Effector memory CD4-positive, alpha-beta T cell (primary cell): ENCODE results near the gene ARHGAP26.

Experiments used
- DNase-seq, 3 donors: peaks; one replicate each; pipeline ENCODE4 v3.0.0-alpha.2; 2020
- H3K27ac ChIP-seq: 2 replicates; pipeline ENCODE4 v1.7.0; 2013; ENCODE audit warnings: mild to moderate bottlenecking, low read length, moderate library complexity; ENCODE audit not compliant: insufficient read depth, poor library complexity, severe bottlenecking
- H3K27me3 ChIP-seq: replicated peaks from 2 replicates; pipeline ENCODE4 v1.7.0; 2013; ENCODE audit warnings: mild to moderate bottlenecking, low read length; ENCODE audit not compliant: insufficient read depth, control insufficient read depth, poor library complexity, severe bottlenecking
- H3K36me3 ChIP-seq: 2 replicates; pipeline ENCODE4 v1.7.0; 2013; ENCODE audit warnings: mild to moderate bottlenecking, low read length, moderate library complexity; ENCODE audit not compliant: control insufficient read depth, insufficient read depth
- H3K4me1 ChIP-seq: 2 replicates; pipeline ENCODE4 v1.7.0; 2013; ENCODE audit warnings: low read length, mild to moderate bottlenecking; ENCODE audit not compliant: control insufficient read depth, insufficient read depth, poor library complexity, severe bottlenecking
- H3K4me3 ChIP-seq: 2 replicates; pipeline ENCODE4 v1.7.0; 2013; ENCODE audit warnings: low read length, low read depth, mild to moderate bottlenecking; ENCODE audit not compliant: insufficient read depth, poor library complexity, severe bottlenecking
- H3K9me3 ChIP-seq: 2 replicates; pipeline ENCODE4 v1.7.0; 2013; ENCODE audit warnings: mild to moderate bottlenecking, low read length, moderate library complexity; ENCODE audit not compliant: control insufficient read depth

ARHGAP26 gene

DNA sequence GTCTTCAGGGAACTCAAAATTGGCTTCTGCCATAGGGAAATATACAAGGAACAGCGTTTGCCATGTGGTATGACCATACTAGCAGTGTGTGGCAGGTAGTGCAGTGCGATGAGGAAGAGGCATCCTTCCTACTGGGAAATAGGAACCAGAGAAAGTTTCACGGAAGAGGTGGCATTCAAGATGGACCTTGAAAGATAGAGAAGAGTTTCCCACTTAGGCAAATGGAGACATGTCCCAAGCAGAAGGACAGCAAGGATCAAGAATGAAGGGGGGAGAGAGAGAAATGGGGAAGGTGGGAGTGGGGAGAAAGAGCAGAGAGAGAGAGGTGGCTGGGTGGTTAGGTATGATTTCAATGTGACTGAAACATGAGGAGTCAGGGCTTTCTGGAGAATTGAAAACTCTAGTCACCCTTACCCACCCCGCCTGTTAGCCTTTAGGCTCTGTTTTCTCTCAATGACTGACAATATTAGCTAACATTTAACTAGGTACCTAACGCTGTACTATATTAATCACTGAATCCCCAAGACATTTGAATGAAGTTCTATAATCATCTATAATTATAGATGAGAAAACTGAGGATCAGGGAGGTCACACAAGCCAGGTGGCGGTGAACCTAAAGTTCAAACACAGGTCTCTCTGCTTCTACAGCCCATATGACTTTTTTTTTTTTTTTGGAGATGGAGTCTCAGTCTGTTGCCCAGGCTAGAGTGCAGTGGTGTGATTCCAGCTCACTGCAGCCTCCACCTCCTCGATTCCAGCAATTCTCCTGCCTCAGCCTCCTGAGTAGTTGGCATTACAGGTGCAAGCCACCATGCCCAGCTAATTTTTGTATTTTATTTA lies 462.0 kb downstream of the ARHGAP26 start:
- peaks cover 15% of the 10 kb centered on the region for H3K4me1 ChIP-seq
- H3K27ac ChIP-seq = no peak overlapping the region
- H3K9me3 ChIP-seq = no peaks in the 10 kb centered on the region
- H3K4me3 ChIP-seq = no peak overlapping the region
- H3K36me3 ChIP-seq = no peaks in the 10 kb centered on the region
- H3K27me3 ChIP-seq = no peaks in the 10 kb centered on the region
- DNase-seq = no peak

DNA sequence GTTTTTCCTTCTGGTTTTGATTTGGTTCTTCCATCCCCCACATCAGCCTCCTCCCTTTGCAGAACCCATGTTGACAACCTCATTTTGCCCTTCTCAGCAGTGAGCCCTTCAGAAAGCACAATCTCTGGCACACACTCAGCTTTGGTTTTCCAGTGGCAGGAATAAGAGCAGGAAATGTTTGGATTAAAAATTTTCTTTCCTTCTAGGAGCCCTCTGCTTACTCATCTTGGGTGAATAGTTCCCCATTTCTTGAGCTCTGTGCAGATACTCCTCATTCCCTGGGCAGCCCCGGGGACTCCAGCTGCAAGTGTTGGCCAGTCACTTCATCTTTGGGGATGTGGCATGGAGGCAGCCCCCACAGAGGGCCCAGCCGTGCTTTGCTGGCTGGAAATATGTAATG lies 462.9 kb downstream of the ARHGAP26 start:
- H3K27ac ChIP-seq = no peak overlapping the region
- no peaks in the 10 kb centered on the region for H3K27me3 ChIP-seq
- no peaks in the 10 kb centered on the region for H3K9me3 ChIP-seq
- peaks cover 15% of the 10 kb centered on the region for H3K4me1 ChIP-seq
- no peak overlapping the region for H3K4me3 ChIP-seq
- DNase-seq = no peak
- no peaks in the 10 kb centered on the region for H3K36me3 ChIP-seq

DNA sequence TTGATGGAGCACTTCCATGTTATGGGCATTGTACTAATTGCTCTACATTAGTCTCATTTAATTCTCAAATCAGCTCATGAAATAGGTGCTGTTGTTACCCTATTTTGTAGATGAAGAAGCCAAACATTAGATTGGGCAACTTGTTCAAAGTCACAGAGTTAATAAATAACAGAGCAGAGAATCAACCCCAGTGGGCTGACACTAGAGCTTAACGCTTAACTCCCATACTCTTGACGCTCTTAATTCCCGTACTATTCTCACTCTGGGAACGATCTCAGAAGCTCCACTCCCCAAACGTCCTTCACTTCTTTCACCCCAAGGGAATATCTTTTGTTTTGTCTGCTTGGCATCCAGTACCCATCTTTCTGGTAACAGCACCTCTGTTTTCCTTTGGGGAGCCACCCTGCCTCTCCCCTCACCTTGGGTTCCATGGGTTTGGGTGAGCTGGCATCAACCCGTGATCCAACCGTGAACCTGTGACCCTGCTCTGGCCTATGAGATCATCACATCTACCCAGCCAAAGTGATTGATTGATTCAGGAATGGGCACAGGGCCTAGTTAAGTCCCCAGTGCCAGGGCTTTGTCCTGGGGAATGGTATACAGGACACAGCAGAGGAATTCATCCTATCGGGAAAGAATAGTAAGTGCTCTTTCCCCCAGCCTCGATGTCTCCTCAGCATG lies 464.1 kb downstream of the ARHGAP26 start:
- H3K4me1 ChIP-seq = peaks cover 10% of the 10 kb centered on the region
- no peaks in the 10 kb centered on the region for H3K9me3 ChIP-seq
- H3K36me3 ChIP-seq = no peaks in the 10 kb centered on the region
- no peak for DNase-seq
- no peak overlapping the region for H3K27ac ChIP-seq
- H3K4me3 ChIP-seq = no peak overlapping the region
- H3K27me3 ChIP-seq = no peaks in the 10 kb centered on the region

DNA sequence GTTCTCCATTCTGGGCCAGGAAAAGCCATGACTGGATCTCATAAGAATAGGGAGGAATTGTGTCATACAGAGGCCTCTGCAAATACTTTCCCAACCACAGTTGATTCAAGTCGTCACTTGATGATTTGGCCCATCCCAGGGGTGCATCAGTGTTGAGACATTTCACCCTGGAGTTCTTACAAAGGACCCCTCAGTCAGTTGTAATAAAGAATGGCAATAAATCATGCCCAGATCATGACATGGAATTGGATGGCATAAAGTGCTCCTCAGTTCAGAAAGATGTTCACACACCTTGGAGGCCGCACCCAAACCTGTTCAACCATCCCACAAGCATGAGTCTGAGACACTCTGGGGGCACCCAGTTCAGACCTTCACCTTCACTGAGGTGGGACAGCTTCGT lies 465.2 kb downstream of the ARHGAP26 start:
- H3K4me1 ChIP-seq = no peaks in the 10 kb centered on the region
- no peaks in the 10 kb centered on the region for H3K27me3 ChIP-seq
- no peaks in the 10 kb centered on the region for H3K36me3 ChIP-seq
- H3K9me3 ChIP-seq = no peaks in the 10 kb centered on the region
- H3K4me3 ChIP-seq = no peak overlapping the region
- no peak for DNase-seq
- no peak overlapping the region for H3K27ac ChIP-seq

DNA sequence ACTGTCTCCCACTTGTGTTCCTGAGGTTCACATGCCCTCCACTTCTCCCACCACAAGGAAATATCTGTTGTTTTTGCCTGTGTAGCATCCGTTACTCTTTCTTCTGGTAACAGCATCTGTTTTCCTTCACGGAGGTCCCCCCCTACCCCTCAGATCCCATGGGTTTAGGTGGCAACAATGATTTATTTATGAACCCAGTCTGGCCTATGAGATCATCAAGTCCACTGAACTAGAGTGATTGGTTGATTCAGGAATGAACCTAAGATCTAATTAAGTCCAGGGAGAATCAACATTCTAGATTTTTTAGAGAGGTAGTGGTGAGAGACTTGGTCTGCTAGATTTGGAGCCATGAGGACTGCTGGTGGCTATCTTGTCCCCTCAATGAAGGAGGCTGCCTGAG lies 466.5 kb downstream of the ARHGAP26 start:
- no peaks in the 10 kb centered on the region for H3K27me3 ChIP-seq
- DNase-seq = no peak
- no peak overlapping the region for H3K4me3 ChIP-seq
- no peaks in the 10 kb centered on the region for H3K36me3 ChIP-seq
- H3K27ac ChIP-seq = no peak overlapping the region
- no peaks in the 10 kb centered on the region for H3K9me3 ChIP-seq
- H3K4me1 ChIP-seq = no peaks in the 10 kb centered on the region

DNA sequence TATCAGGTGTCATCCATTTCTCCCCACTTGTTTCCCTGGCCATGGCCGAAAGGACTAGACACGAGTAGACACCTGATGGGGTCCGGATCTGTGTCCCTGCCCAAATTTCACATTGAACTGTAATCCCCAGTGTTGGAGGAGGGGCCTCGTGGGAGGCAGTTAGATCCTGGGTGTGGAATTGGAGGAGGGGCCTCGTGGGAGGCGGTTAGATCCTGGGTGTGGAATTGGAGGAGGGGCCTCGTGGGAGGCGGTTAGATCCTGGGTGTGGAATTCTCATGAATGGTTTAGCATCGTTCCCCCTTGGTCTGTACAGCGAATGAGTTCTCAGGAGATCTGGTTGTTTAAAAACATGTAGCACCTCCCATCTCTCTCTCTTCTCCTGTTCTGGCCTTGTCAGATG lies 467.5 kb downstream of the ARHGAP26 start:
- no peak for DNase-seq
- Histone ChIP-seq H3K27me3 (no peaks in the 10 kb centered on the region), H3K9me3 (no peaks in the 10 kb centered on the region), H3K4me1 (no peaks in the 10 kb centered on the region), H3K4me3 (no peak overlapping the region), H3K36me3 (no peaks in the 10 kb centered on the region), H3K27ac (no peak overlapping the region)

DNA sequence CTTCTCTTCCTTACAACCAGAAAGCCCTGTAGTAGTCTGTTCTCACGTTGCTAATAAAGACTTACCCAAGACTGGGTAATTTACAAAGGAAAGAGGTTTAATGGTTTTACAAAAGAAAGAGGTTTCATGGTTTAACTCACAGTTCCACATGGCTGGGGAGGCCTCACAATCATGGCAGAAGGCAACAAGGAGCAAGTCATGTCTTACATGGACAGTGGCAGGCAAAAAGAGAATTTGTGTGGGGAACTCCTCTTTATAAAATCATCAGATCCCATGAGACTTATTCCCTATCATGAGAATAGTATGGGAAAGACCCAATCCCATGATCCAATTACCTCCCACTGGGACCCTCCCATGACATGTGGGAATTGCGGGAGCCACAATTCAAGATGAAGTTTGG lies 468.4 kb downstream of the ARHGAP26 start:
- no peak overlapping the region for H3K4me3 ChIP-seq
- no peak overlapping the region for H3K27ac ChIP-seq
- no peak for DNase-seq
- H3K4me1 ChIP-seq = no peaks in the 10 kb centered on the region
- no peaks in the 10 kb centered on the region for H3K27me3 ChIP-seq
- H3K36me3 ChIP-seq = no peaks in the 10 kb centered on the region
- H3K9me3 ChIP-seq = no peaks in the 10 kb centered on the region

DNA sequence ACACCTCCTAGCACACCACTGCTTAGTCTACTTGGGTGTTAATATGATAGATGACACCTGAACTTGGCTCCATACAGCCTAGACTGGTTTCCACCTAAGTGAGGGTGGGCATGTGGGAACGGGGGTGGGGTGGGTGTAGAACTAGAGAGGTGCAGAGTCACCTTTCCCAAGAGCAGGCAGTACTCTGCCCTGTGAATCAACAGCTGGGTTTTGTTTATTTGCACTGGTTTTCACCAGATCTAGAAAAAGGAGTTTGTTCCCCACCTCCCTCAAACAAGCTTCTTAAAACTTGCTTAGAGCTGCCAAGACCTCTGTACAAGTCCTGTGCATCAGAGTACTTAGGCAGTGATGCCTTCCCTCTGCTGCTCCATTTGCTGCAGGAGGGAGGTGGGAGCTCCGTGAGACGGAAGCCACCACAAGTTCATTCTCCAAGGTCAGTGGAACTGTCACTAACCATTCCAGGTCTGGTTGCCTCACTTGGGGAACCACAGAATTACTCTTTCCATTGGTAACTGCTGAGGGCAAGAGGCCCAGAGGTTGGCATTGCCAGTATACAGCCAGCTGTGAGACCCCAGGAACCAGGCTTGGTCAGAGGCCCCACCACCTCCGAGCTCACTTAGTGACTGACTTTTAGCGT lies 469.8 kb downstream of the ARHGAP26 start:
- DNase-seq = no peak
- H3K36me3 ChIP-seq = no peaks in the 10 kb centered on the region
- H3K4me3 ChIP-seq = no peak overlapping the region
- H3K4me1 ChIP-seq = no peaks in the 10 kb centered on the region
- H3K9me3 ChIP-seq = no peaks in the 10 kb centered on the region
- H3K27ac ChIP-seq = no peak overlapping the region
- H3K27me3 ChIP-seq = no peaks in the 10 kb centered on the region

DNA sequence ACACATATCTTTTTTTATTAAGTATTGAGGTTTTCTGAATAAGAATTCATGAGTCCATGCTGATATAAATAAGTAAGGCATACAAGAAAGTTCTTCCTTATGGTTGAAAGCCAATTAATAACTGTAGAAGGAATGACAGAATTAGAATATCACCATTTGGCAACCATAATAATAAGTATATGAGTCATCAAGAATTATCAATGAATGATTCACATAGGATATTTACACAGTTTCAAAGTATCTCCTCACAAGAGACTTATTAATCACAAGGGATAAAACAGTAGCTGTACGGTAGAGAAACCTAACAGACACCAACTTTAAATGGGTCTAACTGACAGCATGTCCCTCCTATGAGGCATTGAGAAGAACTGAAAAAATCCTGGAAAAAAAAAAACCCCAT lies 471.7 kb downstream of the ARHGAP26 start:
- no peak overlapping the region for H3K4me3 ChIP-seq
- DNase-seq = no peak
- no peaks in the 10 kb centered on the region for H3K36me3 ChIP-seq
- H3K4me1 ChIP-seq = no peaks in the 10 kb centered on the region
- no peaks in the 10 kb centered on the region for H3K27me3 ChIP-seq
- no peak overlapping the region for H3K27ac ChIP-seq
- H3K9me3 ChIP-seq = no peaks in the 10 kb centered on the region

DNA sequence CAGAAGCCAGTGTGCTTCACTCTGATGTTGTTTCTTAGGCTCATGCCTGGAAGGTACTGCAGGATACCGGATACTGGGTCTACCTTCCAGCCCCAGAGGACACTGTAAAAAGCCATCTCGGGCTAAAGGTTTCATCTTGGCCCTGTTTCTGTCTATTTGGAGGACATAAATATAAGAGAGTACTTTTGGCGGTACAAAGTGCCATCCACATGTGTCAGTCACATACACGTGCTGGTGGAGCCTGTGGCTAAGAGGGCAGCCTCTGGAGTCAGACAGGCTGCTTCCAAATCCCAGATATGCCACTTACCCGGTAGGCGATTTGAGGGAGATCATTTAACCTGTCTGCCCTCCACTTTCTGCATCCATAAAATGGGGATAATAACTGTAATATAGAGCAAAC lies 472.9 kb downstream of the ARHGAP26 start:
- Histone ChIP-seq H3K9me3 (no peaks in the 10 kb centered on the region), H3K27ac (no peak overlapping the region), H3K36me3 (no peaks in the 10 kb centered on the region), H3K4me1 (no peaks in the 10 kb centered on the region), H3K4me3 (no peak overlapping the region), H3K27me3 (no peaks in the 10 kb centered on the region)
- no peak for DNase-seq
